B cell (primary cell): Measurements from ENCODE around the gene PHACTR2. TPM values are rescaled to one million over a fixed set of nuclear protein-coding genes. Genes with fewer than 3 reads are reported as not detected.

ENCODE experiments used
- ATAC-seq: fragments of 200-7000 bp; cut with Tn5 transposase; one replicate; pipeline ENCODE4 v1.10.0; 2021; ENCODE audit warnings: low read depth, mild to moderate bottlenecking, moderate number of reproducible peaks, moderate library complexity
- CTCF ChIA-PET: fragments of 350-600 bp; sonication (Branson Sonifier 250); formaldehyde crosslinking; loops from one replicate; lab custom pipeline; 2021; ENCODE audit warnings: antibody characterized with exemption, inconsistent platforms; lab: Charles Lee
- POLR2A ChIA-PET: fragments of 350-600 bp; sonication (Branson Sonifier 250); formaldehyde crosslinking; loops from one replicate; lab custom pipeline; 2021; ENCODE audit warnings: antibody characterized with exemption; lab: Charles Lee
- DNase-seq: peaks from one replicate; pipeline ENCODE4 v3.0.0; 2013
- H2AFZ ChIP-seq: 2 replicates; pipeline ENCODE4 v1.6.1; 2012; ENCODE audit warnings: mild to moderate bottlenecking, low read depth, low read length; ENCODE audit not compliant: insufficient read depth, poor library complexity, severe bottlenecking
- H3K27ac ChIP-seq, 2 donors: 1 replicate in 1 of 2; 2 replicates in 1 of 2; pipeline ENCODE4 v1.5.1; 2012 to 2013; ENCODE audit warnings: low read length in 2 of 2, mild to moderate bottlenecking in 2 of 2, moderate library complexity in 1 of 2
- H3K27me3 ChIP-seq, 4 experiments: fragments of 200-600 bp in 1 of 4; sonication (generic) in 1 of 4; replicated peaks in 1 of 4; 1 replicate in 2 of 4; 2 replicates in 2 of 4; pipeline versions ENCODE4 v1.6.1 to v1.7.0; 2013 to 2016; ENCODE audit warnings: low read length in 3 of 4, mild to moderate bottlenecking in 2 of 4, mixed read lengths in 1 of 4, moderate library complexity in 1 of 4; ENCODE audit not compliant: insufficient read depth in 4 of 4, control insufficient read depth in 3 of 4; ENCODE audit errors: control extremely low read depth in 1 of 4
- H3K36me3 ChIP-seq, 2 experiments: replicated peaks in 1 of 2; 1 replicate in 1 of 2; 2 replicates in 1 of 2; pipeline versions ENCODE4 v1.6.1 to v1.7.1; 2013; ENCODE audit warnings: low read length in 1 of 2; ENCODE audit not compliant: insufficient read depth in 2 of 2, control insufficient read depth in 1 of 2; ENCODE audit errors: control extremely low read depth in 1 of 2, extremely low read depth in 1 of 2
- H3K4me1 ChIP-seq, 2 donors: fragments of 200-600 bp in 1 of 2; sonication (generic) in 1 of 2; 1 replicate in 1 of 2; 2 replicates in 1 of 2; pipeline versions ENCODE4 v1.5.1 to v1.6.1; 2013 to 2017; ENCODE audit warnings: low read length in 2 of 2; ENCODE audit not compliant: control insufficient read depth in 2 of 2, insufficient read depth in 2 of 2
- H3K4me2 ChIP-seq: replicated peaks from 2 replicates; pipeline ENCODE3; 2012; ENCODE audit warnings: mild to moderate bottlenecking, low read depth, low read length; ENCODE audit not compliant: poor library complexity, severe bottlenecking
- H3K4me3 ChIP-seq, 5 experiments: fragments of 200-600 bp in 1 of 5; sonication (generic) in 1 of 5; 1 replicate in 3 of 5; 2 replicates in 2 of 5; pipeline versions ENCODE4 v1.5.1 to v1.7.0; 2011 to 2016; ENCODE audit warnings: low read length in 4 of 5, mild to moderate bottlenecking in 4 of 5, low read depth in 2 of 5, control low read depth in 1 of 5, moderate library complexity in 1 of 5; ENCODE audit not compliant: insufficient read depth in 1 of 5; ENCODE audit errors: control extremely low read depth in 1 of 5, extremely low read depth in 1 of 5
- H3K79me2 ChIP-seq: fragments of 200-600 bp; sonication (generic); one replicate; pipeline ENCODE4 v1.6.0; 2016; ENCODE audit warnings: low read length; ENCODE audit not compliant: control insufficient read depth, insufficient read depth
- H3K9ac ChIP-seq: fragments of 200-600 bp; sonication (generic); 2 replicates; pipeline ENCODE4 v1.6.1; 2017; ENCODE audit warnings: mild to moderate bottlenecking, low read length, moderate library complexity
- H3K9me3 ChIP-seq, 3 donors: one replicate each; pipeline versions ENCODE4 v1.6.1 to v1.7.1; 2013; ENCODE audit warnings: low read length in 2 of 3; ENCODE audit not compliant: control insufficient read depth in 2 of 3, insufficient read depth in 1 of 3; ENCODE audit errors: control extremely low read depth in 1 of 3
- H4K20me1 ChIP-seq: 2 replicates; pipeline ENCODE4 v1.6.0; 2012; ENCODE audit warnings: mild to moderate bottlenecking, low read length; ENCODE audit not compliant: insufficient read depth, control insufficient read depth, poor library complexity, severe bottlenecking
- H3K27ac Mint-ChIP-seq: one replicate; pipeline ENCODE4 v1.8.0; 2021; ENCODE audit warnings: mixed read lengths
- H3K27me3 Mint-ChIP-seq: one replicate; pipeline ENCODE4 v1.8.0; 2021; ENCODE audit warnings: mixed read lengths
- H3K4me1 Mint-ChIP-seq: one replicate; pipeline ENCODE4 v1.8.0; 2021; ENCODE audit warnings: mixed read lengths
- H3K4me3 Mint-ChIP-seq: one replicate; pipeline ENCODE4 v1.8.0; 2021; ENCODE audit warnings: mixed read lengths
- H3K9me3 Mint-ChIP-seq: one replicate; pipeline ENCODE4 v1.8.0; 2022; ENCODE audit warnings: mixed read lengths; ENCODE audit not compliant: insufficient read depth
- EZH2 ChIP-seq: IDR thresholded peaks from 2 replicates; pipeline ENCODE4 v1.6.1; 2012; ENCODE audit warnings: borderline replicate concordance, low read depth, mild to moderate bottlenecking, moderate library complexity, low read length; ENCODE audit not compliant: insufficient read depth, poor library complexity, severe bottlenecking
- WGBS: methylation state at CpG from one replicate; pipeline ENCODE4 v1.1.5; 2013; ENCODE audit warnings: missing lambda C conversion rate; ENCODE audit not compliant: insufficient coverage; 5-methylcytosine and 5-hydroxymethylcytosine counted together
- intact Hi-C: fragments of 100-400 bp; cut with micrococcal nuclease; formaldehyde crosslinking; loops from one replicate; pipeline ENCODE4 v1.10.0; 2022
- polyA plus RNA-seq: library from polyadenylated mRNA; depleted of rRNA; stranded (reverse); fragments of >200 nt; gene quantifications from 2 replicates; pipeline ENCODE4 v1.2.3, GENCODE V29; 2012
- total RNA-seq, 2 donors: library from RNA; stranded (reverse); fragments of 120-200 nt in 1 of 2; gene quantifications; 1 replicate in 1 of 2; 2 replicates in 1 of 2; pipeline versions ENCODE4 v1.2.3 to v1.2.4, GENCODE V29; 2013 to 2022
- TF ChIP-seq, protein P1 (sequence below): fragments of 200-600 bp; IDR thresholded peaks from one replicate; pipeline ENCODE4 v1.8.0; 2022; ENCODE audit warnings: antibody characterized with exemption, mild to moderate bottlenecking

Gene PHACTR2
- total and polyA plus RNA-seq, 2 donors (not counting 1 experiment from before 2014, with no cell fraction given): 1.1 to 10.6 TPM

GRCh38 chr6:143817621-143818020 lies 139.9 kb downstream of the PHACTR2 start:
- no peak overlapping the region for H3K4me3 ChIP-seq
- H3K4me2 ChIP-seq: no peak overlapping the region
- no peaks in the 10 kb centered on the region for H3K9me3 ChIP-seq
- Mint-ChIP-seq H3K27me3 (no peaks in the 10 kb centered on the region), H3K9me3 (no peaks in the 10 kb centered on the region), H3K4me3 (no peak overlapping the region), H3K4me1 (no peaks in the 10 kb centered on the region), H3K27ac (no peak overlapping the region)
- no peaks in the 10 kb centered on the region for H3K36me3 ChIP-seq
- no peak overlapping the region for H3K27ac ChIP-seq
- H4K20me1 ChIP-seq: no peaks in the 10 kb centered on the region
- H2AFZ ChIP-seq: no peak overlapping the region
- CTCF ChIA-PET: no interaction called here
- no peak for TF ChIP-seq EZH2
- intact Hi-C loops: no loop called here
- POLR2A ChIA-PET: no interaction called here
- H3K79me2 ChIP-seq: no peaks in the 10 kb centered on the region
- H3K9ac ChIP-seq: no peak overlapping the region
- no peaks in the 10 kb centered on the region for H3K4me1 ChIP-seq
- ATAC-seq (no peak), DNase-seq (no peak)
- H3K27me3 ChIP-seq: no peaks in the 10 kb centered on the region

GRCh38 chr6:143821359-143821758 lies 143.6 kb downstream of the PHACTR2 start:
- no peak overlapping the region for H3K27ac Mint-ChIP-seq
- no peaks in the 10 kb centered on the region for H3K9me3 Mint-ChIP-seq
- Histone ChIP-seq H4K20me1 (no peaks in the 10 kb centered on the region), H3K4me2 (no peak overlapping the region), H3K9ac (no peak overlapping the region), H3K79me2 (no peaks in the 10 kb centered on the region), H3K27me3 (no peaks in the 10 kb centered on the region), H3K4me1 (no peaks in the 10 kb centered on the region), H2AFZ (no peak overlapping the region), H3K9me3 (no peaks in the 10 kb centered on the region), H3K36me3 (no peaks in the 10 kb centered on the region), H3K27ac (no peak overlapping the region), H3K4me3 (no peak overlapping the region)
- WGBS: 88% methylated on average over 1 of the region's 6 CpGs
- ChIA-PET POLR2A (no interaction called here), CTCF (no interaction called here)
- no peaks in the 10 kb centered on the region for H3K27me3 Mint-ChIP-seq
- TF ChIP-seq EZH2: no peak
- TF ChIP-seq, protein P1, sequence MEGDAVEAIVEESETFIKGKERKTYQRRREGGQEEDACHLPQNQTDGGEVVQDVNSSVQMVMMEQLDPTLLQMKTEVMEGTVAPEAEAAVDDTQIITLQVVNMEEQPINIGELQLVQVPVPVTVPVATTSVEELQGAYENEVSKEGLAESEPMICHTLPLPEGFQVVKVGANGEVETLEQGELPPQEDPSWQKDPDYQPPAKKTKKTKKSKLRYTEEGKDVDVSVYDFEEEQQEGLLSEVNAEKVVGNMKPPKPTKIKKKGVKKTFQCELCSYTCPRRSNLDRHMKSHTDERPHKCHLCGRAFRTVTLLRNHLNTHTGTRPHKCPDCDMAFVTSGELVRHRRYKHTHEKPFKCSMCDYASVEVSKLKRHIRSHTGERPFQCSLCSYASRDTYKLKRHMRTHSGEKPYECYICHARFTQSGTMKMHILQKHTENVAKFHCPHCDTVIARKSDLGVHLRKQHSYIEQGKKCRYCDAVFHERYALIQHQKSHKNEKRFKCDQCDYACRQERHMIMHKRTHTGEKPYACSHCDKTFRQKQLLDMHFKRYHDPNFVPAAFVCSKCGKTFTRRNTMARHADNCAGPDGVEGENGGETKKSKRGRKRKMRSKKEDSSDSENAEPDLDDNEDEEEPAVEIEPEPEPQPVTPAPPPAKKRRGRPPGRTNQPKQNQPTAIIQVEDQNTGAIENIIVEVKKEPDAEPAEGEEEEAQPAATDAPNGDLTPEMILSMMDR: no peak
- DNase-seq: no peak
- intact Hi-C loops: no loop called here
- no peak overlapping the region for H3K4me3 Mint-ChIP-seq
- H3K4me1 Mint-ChIP-seq: no peaks in the 10 kb centered on the region
- ATAC-seq: no peak
